Activated naive CD4-positive, alpha-beta T cell treated with anti-CD3 and anti-CD28 coated beads, Interleukin-2, amount 50 U/mL, for 16 hours (primary cell): Measurements from ENCODE around the gene C6orf132.

Experiments used
- DNase-seq: peaks from one replicate; pipeline ENCODE4 v3.0.0-alpha.2; 2020

The C6orf132 gene

DNA sequence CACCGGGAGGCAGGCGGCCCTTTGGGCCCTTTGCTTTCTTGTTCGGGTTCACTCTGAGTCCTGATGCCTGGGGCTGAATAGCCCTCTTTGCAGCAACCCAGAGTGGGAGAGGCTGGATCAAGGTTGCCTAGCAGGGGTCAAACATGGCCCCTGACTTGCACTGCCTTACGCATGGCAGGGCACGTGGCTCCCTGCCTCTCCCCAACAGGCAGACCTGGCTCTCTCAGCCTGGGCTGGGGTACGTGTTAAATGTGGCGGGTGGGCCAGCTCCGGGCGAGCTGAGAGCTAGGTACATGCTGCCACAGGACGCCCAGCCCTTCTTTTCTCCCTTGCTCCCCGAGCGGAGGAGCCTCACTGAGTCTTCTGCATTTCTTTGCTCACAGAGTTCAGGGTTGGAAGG, 7.3 kb downstream of the C6orf132 start:
- DNase-seq: no peak

DNA sequence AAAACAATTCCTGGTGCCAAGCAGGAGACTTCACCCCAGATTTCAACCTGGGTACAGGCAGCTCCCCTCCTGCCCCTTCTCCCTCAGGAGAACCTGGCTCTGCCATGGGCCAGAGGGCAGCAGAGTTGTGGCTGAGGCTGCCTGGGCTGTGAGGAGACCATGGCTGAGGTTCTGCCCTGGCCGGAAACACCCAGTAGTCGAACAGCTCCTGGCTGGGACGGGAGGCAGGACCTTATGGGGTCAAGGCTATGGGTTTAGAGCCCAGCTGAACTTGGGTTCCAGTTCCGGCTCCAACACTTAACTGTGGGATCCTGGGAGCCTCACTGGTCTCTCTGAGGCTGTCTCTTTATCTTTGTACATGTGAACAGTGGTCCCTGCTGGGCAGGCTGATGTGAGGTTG, 8.5 kb downstream of the C6orf132 start:
- no peak for DNase-seq

DNA sequence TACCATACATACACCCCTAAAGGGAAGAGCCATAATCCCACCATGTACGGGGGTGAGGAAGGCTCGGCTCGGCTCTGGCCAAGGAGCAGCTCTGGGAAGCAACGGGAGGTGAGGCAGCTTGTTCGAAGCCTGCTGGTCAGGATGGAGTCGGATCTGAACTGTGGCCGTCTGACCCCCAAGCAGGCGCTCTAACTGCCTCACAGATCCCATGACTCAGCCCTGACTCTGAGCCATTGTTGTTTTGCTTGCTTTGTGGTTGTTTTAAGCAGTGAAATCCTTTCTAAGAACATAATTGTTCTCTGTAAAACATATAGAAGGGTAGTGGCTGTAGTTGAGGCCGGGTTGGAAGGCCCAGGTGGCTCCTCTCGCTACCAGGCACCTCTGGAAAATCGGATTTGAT, 10.9 kb downstream of the C6orf132 start:
- no peak for DNase-seq

DNA sequence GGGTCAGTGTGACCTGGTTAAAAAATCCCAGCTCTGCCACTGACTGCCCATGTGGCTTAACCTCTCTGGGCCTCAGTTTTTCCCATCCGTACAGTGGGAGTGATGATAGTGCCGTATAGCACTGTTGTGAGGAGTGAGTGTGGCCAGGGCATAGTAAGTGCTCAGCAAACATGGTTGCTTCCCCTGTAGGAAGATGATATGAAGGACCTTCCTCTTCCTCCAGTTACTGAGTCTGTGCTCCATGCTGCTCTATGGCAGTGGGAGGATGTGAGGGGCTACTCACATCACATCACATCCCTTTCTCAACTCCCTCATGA, 13.1 kb downstream of the C6orf132 start:
- no peak for DNase-seq

DNA sequence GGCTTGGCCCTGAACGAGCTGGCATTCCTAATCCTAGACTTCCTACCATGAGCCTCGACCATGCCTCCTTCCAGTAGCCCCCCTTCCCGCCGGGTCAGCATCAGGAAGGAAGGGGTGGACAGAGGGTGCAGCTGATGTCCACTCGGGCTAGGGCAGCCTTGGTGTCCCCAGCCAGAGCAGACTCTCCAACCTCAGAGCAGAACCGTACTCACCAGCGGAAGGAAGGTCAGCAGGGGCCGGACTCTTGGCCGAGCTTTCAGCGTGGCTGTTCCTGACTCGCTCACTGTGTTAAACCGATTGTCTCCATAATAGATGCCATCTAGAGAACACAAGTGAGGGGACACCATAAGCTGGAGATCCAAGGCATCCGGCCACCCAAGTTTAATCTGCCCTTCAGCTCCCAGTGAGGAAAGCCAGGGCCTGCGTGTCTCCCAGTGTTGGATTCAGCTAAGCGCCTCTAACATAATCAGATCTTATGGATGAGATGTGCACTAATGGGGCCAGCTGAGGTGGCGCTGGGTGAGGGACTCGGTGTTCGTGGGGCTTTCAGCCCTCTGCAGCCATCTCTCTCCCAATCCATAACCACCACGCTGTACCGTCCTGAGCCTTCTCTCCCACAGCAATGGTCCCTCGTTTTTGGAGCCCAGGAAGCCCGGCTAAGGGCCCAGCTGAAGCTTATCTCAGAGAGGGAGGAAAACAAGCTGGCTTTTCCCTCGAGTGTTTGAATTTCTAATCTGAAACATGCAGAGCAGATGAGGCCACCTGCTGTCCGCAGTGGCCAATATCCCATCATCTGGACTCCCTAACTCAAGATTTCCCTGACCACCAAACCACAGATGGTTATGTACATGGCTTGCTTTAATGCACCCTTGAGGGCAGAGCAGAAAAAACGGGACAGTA, 13.7 kb downstream of the C6orf132 start:
- no peak for DNase-seq

DNA sequence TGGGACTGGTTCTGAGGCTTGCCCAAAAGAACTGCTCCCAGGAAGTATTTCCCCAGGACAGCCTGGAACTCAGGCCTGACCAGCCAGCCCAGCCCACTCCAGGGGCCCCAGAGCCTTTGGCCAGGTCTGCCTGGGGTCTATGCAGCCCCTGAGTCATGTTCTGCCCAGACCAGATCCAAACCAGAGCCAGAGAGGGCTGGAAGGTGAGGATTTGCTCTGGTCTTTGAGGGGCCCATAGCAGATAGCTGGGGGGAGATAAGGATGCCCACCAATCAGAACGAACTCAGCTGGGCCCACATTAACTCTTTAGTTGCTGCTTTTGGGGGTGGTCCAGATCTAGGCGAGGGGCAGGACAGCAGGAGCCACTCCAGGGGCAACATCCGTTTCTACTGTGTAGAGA, 16.8 kb downstream of the C6orf132 start:
- DNase-seq: no peak

DNA sequence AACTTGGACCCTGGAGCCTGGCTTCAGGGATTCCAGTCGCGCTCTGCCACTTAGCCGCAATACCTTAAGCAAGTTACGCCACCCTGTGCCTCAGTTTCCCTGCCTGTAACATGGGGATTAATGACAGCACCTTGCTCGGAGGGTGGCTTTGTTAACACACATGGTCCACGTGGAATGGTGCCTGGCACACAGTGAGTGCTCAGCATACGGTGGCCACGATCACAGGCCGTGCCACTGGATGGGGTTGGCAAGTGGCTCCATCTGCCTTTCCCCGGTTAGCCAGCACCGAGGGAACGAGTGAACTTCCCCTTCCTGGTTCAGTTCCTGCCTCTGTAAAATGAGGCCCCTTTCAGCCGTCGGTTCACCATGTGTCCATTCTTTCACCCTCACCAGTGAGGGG, 17.2 kb downstream of the C6orf132 start:
- DNase-seq: no peak

DNA sequence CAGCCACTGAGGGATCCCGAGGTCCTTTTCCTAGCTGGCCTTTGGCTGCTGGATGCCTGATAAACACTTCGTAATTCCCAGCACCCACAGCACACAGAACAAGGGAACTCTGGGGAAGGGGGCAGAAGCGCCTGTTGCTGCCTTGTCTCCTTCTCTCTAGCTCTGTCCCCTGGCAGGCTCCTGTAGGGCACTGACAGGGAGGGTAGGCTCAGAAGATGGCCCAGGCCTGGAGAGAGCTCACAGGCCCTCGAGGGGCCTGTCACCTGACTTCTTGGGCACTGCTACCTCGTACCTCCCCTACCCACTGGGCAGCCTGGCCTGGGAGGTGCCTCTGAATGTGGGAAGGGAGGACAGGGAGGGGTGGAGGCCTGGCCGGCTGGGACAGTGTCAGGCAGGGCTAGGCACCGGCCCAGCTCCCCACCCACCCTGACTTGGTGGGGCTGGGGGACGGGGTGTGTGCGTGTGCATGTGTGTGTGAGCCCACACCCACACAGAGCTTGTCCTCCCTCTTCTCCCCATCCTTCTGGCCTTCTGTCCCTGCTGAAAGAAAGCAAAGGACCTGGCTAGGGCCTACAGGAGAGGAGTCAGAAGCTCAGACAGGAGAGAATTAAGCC, 18.1 kb downstream of the C6orf132 start:
- no peak for DNase-seq

DNA sequence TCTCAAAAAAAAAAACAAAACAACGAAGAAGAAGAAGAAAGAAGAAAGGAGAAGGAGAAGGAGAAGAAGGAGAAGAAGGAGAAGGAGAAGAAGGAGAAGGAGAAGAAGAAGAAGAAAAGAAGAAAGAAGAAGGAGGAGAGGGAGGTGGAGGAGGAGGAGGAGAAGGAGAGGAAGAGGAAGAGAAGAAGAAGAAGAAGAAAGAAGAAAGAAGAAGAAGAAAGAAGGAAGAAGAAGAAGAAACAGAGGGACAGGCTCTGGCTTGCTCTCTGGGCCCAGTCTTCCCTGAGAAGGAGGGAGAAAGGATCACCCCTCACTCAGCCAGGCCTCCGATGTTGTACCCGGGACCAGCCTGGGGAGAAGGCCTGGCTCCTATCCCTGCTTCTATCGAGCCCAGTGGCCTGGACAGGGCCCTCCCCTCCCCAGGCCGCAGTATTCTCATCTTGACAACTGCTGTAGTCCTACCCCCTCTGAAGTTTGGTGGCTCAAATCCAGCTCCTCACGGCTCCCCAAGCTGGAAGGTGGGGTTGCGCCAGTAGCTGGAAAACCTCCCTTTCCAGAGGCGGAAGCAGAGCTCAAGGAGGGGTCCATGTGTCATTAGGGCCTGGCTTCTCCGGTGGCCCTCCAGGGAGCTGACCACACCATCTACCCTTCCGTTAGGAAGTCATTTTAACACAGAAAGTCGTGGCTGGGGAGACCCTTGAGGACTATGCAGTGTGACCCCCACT, 18.9 kb downstream of the C6orf132 start:
- DNase-seq: no peak

DNA sequence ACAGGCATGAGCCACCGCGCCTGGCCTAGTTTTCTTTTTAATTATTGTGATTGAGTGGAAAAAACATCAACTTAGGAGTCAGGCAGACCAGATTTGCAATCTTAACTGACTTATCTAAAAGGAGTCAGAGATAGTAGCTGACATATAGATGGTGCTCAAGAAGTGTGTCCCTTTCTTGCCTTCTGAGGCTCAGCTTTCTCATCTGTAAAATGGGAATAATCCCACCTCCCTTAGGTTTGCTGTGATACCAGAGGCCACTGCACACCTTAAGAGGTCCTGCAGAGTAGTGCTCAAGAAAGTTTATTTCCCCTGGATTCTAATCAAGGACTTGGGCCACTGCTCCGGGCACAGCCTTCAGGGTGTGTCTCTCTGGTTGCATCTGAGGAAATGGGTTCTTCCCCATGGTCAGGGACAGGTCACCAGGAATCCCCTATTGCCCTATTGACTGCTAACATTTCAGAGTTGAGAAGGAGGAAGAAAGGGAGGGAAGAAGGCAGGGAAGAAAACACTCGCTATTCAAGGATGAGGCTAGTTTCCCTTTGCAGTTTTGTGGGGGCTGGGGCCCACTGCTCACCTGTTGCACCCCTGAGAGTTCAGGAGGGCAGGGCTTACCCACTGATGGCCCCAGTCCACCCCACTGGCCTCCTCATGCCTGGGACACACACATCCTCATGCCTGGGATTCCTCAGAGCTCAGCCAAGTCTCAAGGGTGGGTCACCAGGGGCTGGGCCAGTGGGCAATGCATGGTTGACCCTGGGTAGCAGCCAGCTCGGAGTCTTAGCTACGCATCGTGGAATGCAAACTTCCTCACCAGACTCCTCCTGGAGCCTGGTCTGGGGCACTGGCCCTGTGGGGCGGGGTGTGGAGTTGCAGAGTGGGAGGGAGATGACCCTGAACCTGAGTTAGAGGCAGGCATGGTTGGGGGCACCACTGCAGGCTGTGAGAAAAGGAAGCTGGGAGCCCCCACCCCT, 21.2 kb downstream of the C6orf132 start:
- DNase-seq: no peak

DNA sequence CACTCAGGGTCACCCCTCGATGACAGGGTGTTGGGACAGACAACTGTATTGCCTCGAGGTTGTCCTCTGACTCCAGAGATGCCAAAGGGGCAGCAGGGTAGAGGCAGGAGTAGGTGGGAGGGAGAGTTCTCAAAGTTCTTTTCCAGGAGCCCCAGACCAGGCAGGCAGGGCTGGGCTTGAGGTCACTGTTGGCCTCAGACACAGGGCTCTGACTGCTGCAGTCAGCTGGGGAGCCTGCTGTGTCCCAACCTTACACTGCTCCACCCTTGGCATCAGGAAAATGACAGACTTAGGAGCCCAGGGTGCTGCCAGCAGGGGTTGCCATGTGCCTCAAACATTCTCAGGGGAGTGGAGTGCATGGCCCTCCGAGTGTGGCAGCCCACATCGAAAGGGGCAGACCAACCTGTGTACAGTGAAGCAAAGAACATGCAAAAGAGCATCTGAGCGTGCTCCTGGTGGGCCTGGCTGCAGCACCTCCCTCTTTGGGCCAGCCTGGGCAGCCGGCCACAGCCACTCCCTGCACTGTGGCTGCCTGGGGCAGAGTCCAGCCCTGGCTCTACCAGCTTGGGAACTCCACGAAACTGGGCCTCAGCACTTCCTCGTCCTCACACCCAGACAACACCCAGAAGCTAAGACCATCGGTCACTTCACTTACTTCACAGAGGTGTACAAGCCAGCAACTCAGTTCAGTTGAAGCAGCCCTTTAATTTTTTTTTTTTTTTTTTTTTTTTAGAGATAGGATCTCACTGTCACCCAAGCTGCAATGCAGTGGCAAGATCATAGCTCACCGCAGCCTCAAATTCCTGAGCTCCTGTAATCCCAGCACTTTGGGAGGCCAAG, 24.0 kb downstream of the C6orf132 start:
- no peak for DNase-seq

DNA sequence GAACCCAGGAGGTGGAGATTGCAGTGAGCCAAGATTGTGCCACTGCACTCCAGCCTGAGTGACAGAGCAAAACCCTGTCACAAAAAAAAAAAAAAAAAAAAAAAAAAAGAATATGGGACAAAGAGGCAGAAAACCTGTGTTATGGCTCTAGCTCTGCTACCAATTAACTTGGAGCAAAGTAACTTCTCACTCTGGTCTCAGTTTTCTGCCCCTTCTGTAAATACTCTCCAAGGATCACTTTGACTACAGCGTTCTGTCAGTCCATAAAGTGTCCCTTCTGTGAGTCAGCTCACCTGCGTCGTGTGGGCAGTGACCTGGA, 24.6 kb downstream of the C6orf132 start:
- no peak for DNase-seq

DNA sequence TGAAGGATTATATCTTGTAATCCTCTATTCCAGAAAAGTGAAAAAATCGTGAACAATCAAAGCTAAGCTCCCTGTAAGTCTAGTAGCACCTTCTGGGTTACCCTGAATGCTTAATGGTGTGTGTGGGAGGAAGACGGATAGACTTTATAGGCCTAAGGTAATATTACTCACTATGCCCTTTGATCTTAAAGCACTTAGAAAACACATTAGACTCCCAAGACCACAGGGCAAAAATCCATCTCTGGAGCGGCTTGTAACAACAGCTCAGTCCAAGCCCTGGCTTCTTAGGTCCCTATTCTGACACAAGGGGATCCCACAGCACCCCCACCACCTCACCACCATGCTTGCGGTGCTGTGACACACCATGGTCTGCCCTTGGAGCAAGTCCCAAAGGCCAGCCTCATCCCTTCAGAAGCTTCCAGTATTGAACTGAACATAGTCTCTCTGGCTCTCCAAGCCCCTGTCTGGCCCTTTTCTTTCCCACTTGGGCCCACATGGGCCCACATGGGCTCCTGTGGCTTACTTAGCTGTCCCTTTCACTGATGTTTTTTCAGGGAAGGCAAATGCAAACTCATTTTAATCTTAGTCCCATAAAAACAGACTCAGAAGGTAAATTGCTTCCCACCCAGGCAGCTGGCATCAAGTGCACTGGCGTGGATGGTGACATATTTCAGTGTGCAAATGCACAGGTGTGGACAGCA, 28.3 kb downstream of the C6orf132 start:
- DNase-seq: no peak

DNA sequence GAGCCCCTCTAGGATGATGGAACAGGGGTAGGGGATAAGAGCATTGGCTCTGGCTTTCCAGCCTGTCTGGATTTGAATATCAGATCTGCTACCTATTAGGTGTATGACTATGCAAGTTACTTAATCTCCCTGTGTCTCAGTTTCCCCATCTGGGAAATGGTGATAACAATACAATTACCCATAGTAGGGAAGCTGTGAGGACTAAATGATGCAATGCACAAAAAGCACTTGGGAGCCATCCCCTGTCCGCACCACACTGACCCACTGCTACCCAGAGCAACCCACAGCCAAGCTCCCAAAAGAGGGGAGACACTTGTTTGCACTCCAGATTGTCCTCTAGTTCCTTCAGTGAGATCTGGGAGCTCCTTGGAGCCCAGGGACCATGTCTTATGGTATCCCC, 30.1 kb downstream of the C6orf132 start:
- DNase-seq: no peak

DNA sequence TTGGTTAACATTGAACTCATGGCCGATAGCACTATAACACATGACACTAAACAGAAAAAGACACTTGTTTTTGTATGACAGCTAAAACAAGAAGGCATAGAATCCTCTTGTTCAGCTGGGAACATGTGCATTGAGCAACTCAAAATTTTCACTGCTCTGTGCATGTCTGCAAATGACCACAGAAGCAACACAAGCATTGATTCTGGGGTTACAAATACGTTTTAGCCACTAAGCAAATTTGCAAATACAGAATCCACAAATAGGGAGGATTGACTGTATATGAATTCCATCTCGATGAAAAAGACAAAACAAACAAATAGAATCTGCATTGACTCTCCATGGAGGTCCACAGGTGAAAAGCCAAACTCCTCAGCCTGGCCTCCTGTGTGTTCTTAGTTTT, 31.7 kb downstream of the C6orf132 start:
- no peak for DNase-seq

DNA sequence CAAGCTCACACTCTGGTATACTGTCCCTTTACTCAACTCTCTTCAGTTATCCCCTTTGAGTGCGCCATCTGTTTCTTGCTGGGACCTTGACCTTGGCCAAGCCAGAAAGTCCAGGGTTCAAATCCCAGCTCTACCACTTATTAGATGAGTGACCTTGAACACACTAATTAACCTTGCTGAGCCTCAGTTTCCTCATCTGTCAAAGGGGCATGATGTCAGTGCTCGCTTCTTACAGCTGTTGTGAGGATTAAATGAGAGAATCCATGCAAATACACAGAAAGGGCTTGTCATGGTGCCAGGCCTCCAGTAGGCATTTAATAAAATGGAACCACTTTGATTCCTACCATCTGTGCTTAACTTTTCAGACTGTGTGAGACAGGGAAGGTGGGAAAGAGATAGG, 34.3 kb downstream of the C6orf132 start:
- no peak for DNase-seq

DNA sequence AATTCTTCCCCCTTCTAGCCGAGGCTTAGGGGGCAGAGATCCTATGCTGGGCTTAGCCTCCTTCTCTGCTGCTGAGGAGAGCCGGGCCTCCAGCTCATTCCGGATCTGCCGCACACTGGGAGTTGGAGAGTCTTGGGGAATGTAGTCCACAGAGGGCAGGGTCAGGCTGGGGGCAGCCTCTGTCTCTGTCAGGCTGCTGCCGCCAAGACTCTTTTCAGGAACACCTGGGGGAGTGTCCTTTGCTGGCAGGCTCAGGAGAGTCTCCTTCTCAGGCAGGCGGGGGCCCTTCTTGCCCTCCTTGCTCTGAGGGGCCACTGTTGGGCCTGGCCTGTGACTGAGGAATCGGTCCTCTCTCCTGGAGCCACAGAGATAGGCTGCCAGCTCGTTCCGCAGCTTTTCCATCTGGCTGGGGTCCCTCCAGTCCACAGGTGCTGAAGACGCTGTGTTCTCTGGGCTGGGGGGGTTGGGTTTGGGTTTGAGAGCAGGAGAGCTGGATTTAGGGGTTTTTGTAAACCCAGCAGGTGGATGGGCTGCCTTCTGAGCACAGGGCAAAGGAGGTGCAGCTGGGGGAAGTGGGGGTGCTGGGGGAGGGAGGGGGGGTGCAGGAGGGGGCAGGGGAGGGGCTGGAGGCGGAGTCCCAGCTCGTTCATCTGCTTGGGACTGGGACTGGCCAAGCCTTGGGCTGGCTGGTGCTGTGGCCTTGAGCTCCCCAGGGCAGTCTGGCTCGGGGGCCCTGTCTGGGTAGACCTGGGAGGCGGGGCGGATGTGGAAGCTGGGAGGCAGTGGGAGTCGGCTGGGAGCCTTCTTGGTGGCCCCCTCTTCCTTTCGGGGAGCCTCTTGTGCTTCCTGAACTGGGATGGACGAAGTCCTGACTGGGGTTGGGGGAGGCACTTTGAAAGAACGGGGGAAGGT, 36.1 kb downstream of the C6orf132 start:
- no peak for DNase-seq

DNA sequence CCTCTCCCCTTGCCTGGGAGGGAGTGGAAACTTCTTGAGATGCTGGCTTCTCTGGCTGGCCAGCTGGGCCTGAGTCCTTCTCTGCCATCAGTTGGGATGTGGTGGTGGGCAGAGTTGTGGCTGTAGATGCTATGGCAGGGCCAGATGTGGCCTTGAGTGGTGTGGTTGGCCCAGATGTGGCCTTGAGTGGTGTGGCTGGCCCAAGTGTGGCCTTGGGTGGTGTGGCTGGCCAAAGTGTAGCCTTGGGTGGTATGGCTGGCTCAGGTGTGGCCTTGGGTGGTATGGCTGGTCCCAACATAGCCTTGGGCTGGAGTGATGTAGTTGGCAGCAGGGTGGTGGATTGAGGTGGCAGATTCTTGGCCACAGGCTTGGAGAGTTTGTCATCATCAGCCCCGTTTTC, 36.7 kb downstream of the C6orf132 start:
- DNase-seq: no peak

DNA sequence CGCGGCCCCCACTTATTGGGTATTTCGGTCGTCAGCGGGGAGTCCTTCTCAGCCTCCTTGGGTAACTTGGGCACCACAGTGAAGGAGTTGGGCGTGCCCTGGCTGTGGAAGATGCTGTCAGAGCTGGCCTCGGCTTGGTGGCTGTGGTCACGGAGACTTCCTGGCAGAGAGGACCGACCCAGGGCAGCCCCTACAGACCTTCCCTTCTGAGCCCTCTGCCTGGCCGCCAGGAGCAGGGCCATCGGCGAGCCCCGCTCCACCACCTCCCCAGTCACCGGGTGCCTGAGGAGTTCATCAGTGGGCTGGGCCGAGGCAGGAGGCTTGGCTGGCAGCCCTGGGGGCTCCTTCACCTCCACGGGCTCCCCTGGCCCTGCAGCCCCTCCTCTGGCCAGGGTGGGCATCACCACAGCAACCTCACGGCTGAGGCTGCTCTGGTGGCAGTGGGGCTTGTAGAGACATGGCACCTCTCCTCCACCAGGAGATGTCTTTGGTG, 37.2 kb downstream of the C6orf132 start:
- no peak for DNase-seq

DNA sequence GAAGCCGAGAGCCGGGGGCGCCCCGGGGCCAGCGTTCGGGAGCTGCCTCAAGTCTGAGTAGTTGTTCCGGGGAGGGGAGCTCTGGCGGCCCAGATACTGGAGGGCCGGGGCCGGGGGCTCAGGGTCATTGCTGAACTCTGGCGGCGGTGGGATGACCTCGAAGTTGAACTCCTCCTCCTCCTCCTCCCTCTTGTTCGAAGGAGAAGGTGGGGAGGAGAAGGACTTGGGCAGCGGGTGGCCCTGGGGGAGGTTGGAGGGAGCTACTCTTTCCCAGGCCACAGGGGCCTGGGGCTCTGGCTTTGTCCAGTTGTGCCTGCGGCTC, 37.7 kb downstream of the C6orf132 start:
- no peak for DNase-seq
